KMS-11 (cell line): Measurements from ENCODE around the gene TMEM82.

Experiments used
- H2AFZ ChIP-seq: fragments of 200-600 bp; sonication (generic); 2 replicates; pipeline ENCODE4 v1.6.1; 2016; ENCODE audit warnings: antibody characterized with exemption, mixed run types, low read depth
- H3K27ac ChIP-seq: fragments of 200-600 bp; sonication (generic); 2 replicates; pipeline ENCODE4 v1.6.1; 2016; ENCODE audit warnings: mild to moderate bottlenecking, mixed run types
- H3K27me3 ChIP-seq: fragments of 200-600 bp; sonication (generic); 2 replicates; pipeline ENCODE4 v1.6.1; 2017; ENCODE audit warnings: mild to moderate bottlenecking, low read depth, mixed run types, moderate library complexity; ENCODE audit not compliant: insufficient read depth
- H3K36me3 ChIP-seq: fragments of 200-600 bp; sonication (generic); 2 replicates; pipeline ENCODE4 v1.6.1; 2017; ENCODE audit warnings: mild to moderate bottlenecking, mixed run types; ENCODE audit not compliant: insufficient read depth
- H3K4me1 ChIP-seq: fragments of 200-600 bp; sonication (generic); 2 replicates; pipeline ENCODE4 v1.6.1; 2016; ENCODE audit warnings: mild to moderate bottlenecking, low read depth, mixed run types; ENCODE audit not compliant: poor library complexity, severe bottlenecking
- H3K4me2 ChIP-seq: fragments of 200-600 bp; sonication (generic); 2 replicates; pipeline ENCODE4 v1.7.0; 2016; ENCODE audit warnings: mild to moderate bottlenecking, mixed run types
- H3K4me3 ChIP-seq: fragments of 200-600 bp; sonication (generic); IDR thresholded peaks from 2 replicates; pipeline ENCODE4 v1.6.1; 2017; ENCODE audit warnings: low read depth, low read length, mixed read lengths; ENCODE audit not compliant: insufficient read depth
- H3K79me2 ChIP-seq: fragments of 200-600 bp; sonication (generic); 2 replicates; pipeline ENCODE4 v1.6.1; 2016; ENCODE audit warnings: low read depth, mixed run types; ENCODE audit not compliant: insufficient read depth
- H3K9ac ChIP-seq: fragments of 200-600 bp; sonication (generic); 2 replicates; pipeline ENCODE4 v1.6.1; 2016; ENCODE audit warnings: mild to moderate bottlenecking, mixed run types
- H4K20me1 ChIP-seq: fragments of 200-600 bp; sonication (generic); 2 replicates; pipeline ENCODE4 v1.6.1; 2016; ENCODE audit warnings: mild to moderate bottlenecking, mixed run types; ENCODE audit not compliant: insufficient read depth
- TF ChIP-seq, protein P1 (sequence below): fragments of 200-600 bp; sonication (generic); conservative IDR thresholded peaks from 2 replicates; pipeline ENCODE4 v1.6.1; 2017; ENCODE audit warnings: low read depth, mild to moderate bottlenecking, antibody characterized with exemption, low read length, moderate library complexity, mixed read lengths

TMEM82 gene

GRCh38 chr1:15760520-15761211, 18.4 kb downstream of the TMEM82 start:
- Histone ChIP-seq H3K4me2 (no peak overlapping the region), H3K9ac (no peak overlapping the region), H3K4me3 (no peak overlapping the region), H3K4me1 (no peaks in the 10 kb centered on the region), H2AFZ (no peak overlapping the region), H3K79me2 (no peaks in the 10 kb centered on the region), H3K36me3 (no peaks in the 10 kb centered on the region), H3K27me3 (peaks cover 33% of the 10 kb centered on the region), H3K27ac (no peak overlapping the region), H4K20me1 (no peaks in the 10 kb centered on the region)
- TF ChIP-seq, protein P1, sequence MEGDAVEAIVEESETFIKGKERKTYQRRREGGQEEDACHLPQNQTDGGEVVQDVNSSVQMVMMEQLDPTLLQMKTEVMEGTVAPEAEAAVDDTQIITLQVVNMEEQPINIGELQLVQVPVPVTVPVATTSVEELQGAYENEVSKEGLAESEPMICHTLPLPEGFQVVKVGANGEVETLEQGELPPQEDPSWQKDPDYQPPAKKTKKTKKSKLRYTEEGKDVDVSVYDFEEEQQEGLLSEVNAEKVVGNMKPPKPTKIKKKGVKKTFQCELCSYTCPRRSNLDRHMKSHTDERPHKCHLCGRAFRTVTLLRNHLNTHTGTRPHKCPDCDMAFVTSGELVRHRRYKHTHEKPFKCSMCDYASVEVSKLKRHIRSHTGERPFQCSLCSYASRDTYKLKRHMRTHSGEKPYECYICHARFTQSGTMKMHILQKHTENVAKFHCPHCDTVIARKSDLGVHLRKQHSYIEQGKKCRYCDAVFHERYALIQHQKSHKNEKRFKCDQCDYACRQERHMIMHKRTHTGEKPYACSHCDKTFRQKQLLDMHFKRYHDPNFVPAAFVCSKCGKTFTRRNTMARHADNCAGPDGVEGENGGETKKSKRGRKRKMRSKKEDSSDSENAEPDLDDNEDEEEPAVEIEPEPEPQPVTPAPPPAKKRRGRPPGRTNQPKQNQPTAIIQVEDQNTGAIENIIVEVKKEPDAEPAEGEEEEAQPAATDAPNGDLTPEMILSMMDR, result no peak

DNA sequence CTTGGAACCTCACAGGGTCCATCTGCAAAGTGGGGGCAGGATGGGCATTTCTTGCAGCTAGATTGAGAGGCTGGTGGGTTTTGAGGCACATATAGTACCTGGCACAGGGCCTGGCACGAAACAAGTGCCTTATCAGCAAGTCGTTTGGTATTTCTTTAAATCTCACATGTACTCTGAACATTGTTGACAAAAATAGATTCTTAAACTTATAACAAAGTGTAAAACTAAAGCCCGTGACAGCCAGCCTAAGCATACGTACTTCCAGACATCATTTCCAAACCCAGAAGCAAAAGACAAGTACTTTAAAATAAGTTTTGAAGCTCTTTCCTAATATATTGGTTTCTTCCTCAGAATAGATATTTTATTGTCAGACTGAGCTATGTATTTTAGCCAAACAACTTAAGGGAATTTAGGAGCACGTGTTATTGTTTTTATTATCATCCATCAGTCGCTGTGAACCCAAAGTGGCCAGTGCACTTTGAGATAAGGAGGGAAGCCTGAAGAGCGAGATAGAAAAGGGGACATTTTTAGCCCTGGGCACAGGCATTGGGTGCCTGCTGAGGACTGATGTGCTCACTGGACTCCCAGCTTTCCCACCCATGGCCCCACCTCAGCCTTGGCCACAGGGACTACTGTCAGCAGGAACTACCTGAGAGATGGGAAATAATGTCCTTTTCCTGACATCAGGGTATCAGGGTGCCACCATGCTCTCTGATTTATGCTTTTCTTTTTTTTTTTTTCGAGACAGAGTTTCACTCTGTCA, 19.2 kb downstream of the TMEM82 start:
- Histone ChIP-seq H3K36me3 (no peaks in the 10 kb centered on the region), H3K4me1 (no peaks in the 10 kb centered on the region), H3K9ac (no peak overlapping the region), H3K79me2 (no peaks in the 10 kb centered on the region), H3K4me2 (no peak overlapping the region), H3K27me3 (peaks cover 33% of the 10 kb centered on the region), H3K4me3 (no peak overlapping the region), H3K27ac (no peak overlapping the region), H2AFZ (no peak overlapping the region), H4K20me1 (no peaks in the 10 kb centered on the region)
- TF ChIP-seq, protein P1, result no peak

DNA sequence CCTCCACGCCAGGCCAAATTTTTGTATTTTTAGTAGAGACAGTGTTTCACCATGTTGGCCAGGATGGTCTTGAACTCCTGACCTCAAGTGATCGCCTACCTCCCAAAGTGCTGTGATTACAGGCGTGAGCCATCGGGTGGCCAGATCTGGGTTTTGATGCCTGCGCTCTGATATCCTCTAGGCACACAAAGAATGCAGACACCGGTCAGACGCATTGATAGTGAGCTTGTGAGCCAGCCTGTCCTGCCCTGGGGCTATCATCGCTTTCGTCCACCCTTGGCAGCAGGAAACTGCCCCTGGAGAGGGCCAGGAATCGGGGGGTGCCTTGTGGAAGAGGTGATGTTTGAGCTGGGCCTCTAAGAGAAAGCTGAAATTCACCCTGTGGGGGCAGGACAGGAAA, 20.2 kb downstream of the TMEM82 start:
- Histone ChIP-seq H3K4me3 (no peak overlapping the region), H3K27me3 (peaks cover 23% of the 10 kb centered on the region), H3K9ac (no peak overlapping the region), H3K79me2 (no peaks in the 10 kb centered on the region), H2AFZ (no peak overlapping the region), H4K20me1 (no peaks in the 10 kb centered on the region), H3K4me2 (no peak overlapping the region), H3K36me3 (no peaks in the 10 kb centered on the region), H3K4me1 (no peaks in the 10 kb centered on the region), H3K27ac (no peak overlapping the region)
- TF ChIP-seq, protein P1, result no peak

GRCh38 chr1:15764269-15764764, 22.0 kb downstream of the TMEM82 start:
- H4K20me1 ChIP-seq, result no peaks in the 10 kb centered on the region
- H3K4me3 ChIP-seq, result no peak overlapping the region
- no peak overlapping the region for H3K27ac ChIP-seq
- no peak overlapping the region for H2AFZ ChIP-seq
- TF ChIP-seq, protein P1, result no peak
- no peaks in the 10 kb centered on the region for H3K79me2 ChIP-seq
- no peaks in the 10 kb centered on the region for H3K4me1 ChIP-seq
- H3K27me3 ChIP-seq, result peaks cover 11% of the 10 kb centered on the region; the same call in 1 of the 2 replicates
- H3K4me2 ChIP-seq, result no peak overlapping the region
- no peaks in the 10 kb centered on the region for H3K36me3 ChIP-seq
- H3K9ac ChIP-seq, result no peak overlapping the region
